SK-N-SH (cell line): ENCODE measurements around the gene METTL14. TPM values are rescaled to one million over a fixed set of nuclear protein-coding genes. Genes with fewer than 3 reads are reported as not detected.
"Not testable (repeated sequence)": the region's sequence is repeated elsewhere in the genome, so short reads cannot be mapped to it uniquely, and the experiment has no call there.

Source experiments
- CTCF ChIA-PET: fragments of 300-600, 350-600 bp; formaldehyde crosslinking; extraction: SDS; loops from one replicate; lab custom pipeline; 2021; lab: Yijun Ruan, JAX
- POLR2A ChIA-PET: fragments of 350-600 bp; sonication (Branson Sonifier 250); formaldehyde crosslinking; extraction: SDS; loops from one replicate; lab custom pipeline; 2020; ENCODE audit warnings: antibody characterized with exemption, inconsistent platforms; lab: Yijun Ruan, JAX
- DNase-seq: peaks from one replicate; pipeline ENCODE4 v3.0.0; 2012
- H2AFZ ChIP-seq: fragments of 200-600 bp; sonication (generic); 2 replicates; pipeline ENCODE4 v1.8.1; 2016; ENCODE audit warnings: antibody characterized with exemption, mild to moderate bottlenecking, low read depth
- H3F3A ChIP-seq: fragments of 200-600 bp; sonication (generic); replicated peaks from 2 replicates; pipeline ENCODE3; 2016; ENCODE audit warnings: antibody characterized with exemption, mild to moderate bottlenecking; ENCODE audit not compliant: insufficient read depth
- H3K27ac ChIP-seq, 2 experiments: fragments of 200-500 bp in 1 of 2; fragments of 200-600 bp in 1 of 2; sonication (Bioruptor generic) in 1 of 2; sonication (generic), shearing (Covaris generic) in 1 of 2; 2 replicates each; pipeline versions ENCODE4 v1.5.1 to v1.6.1; 2014 to 2016; ENCODE audit warnings: low read depth in 2 of 2, inconsistent platforms in 1 of 2, low read length in 1 of 2, mild to moderate bottlenecking in 1 of 2, mixed read lengths in 1 of 2
- H3K27me3 ChIP-seq: fragments of 200-600 bp; sonication (generic), shearing (Covaris generic); 2 replicates; pipeline ENCODE4 v1.6.1; 2016; ENCODE audit warnings: mixed run types; ENCODE audit not compliant: insufficient read depth
- H3K36me3 ChIP-seq, 2 experiments: fragments of 200-500 bp in 1 of 2; fragments of 200-600 bp in 1 of 2; sonication (Bioruptor generic) in 1 of 2; sonication (generic) in 1 of 2; replicated peaks in 1 of 2; 2 replicates each; pipeline versions ENCODE3 to v1.5.1; 2014 to 2016; ENCODE audit warnings: low read length in 1 of 2, mild to moderate bottlenecking in 1 of 2; ENCODE audit not compliant: insufficient read depth in 2 of 2, control insufficient read depth in 1 of 2
- H3K4me1 ChIP-seq, 2 experiments: fragments of 200-500 bp in 1 of 2; fragments of 200-600 bp in 1 of 2; sonication (Bioruptor generic) in 1 of 2; sonication (generic), shearing (Covaris generic) in 1 of 2; 2 replicates each; pipeline versions ENCODE4 v1.5.1 to v1.6.1; 2014 to 2016; ENCODE audit warnings: low read depth in 1 of 2, low read length in 1 of 2, mixed run types in 1 of 2; ENCODE audit not compliant: insufficient read depth in 2 of 2, control insufficient read depth in 1 of 2
- H3K4me2 ChIP-seq: fragments of 200-600 bp; sonication (generic), shearing (Covaris generic); 2 replicates; pipeline ENCODE4 v1.6.1; 2017; ENCODE audit warnings: mixed run types
- H3K4me3 ChIP-seq, 2 experiments: fragments of 200-500 bp in 1 of 2; fragments of 200-600 bp in 1 of 2; sonication (Bioruptor generic) in 1 of 2; sonication (generic), shearing (Covaris generic) in 1 of 2; 2 replicates each; pipeline versions ENCODE4 v1.5.1 to v1.8.1; 2014 to 2016; ENCODE audit warnings: low read depth in 2 of 2, inconsistent platforms in 1 of 2, low read length in 1 of 2, mild to moderate bottlenecking in 1 of 2, mixed read lengths in 1 of 2, moderate library complexity in 1 of 2
- H3K79me2 ChIP-seq: fragments of 200-600 bp; sonication (generic); 2 replicates; pipeline ENCODE4 v1.8.1; 2017; ENCODE audit warnings: mild to moderate bottlenecking; ENCODE audit not compliant: insufficient read depth
- H3K9ac ChIP-seq: fragments of 200-600 bp; sonication (generic); 2 replicates; pipeline ENCODE4 v1.6.1; 2017; ENCODE audit warnings: mixed run types
- H3K9me2 ChIP-seq: fragments of 200-600 bp; sonication (generic); 2 replicates; pipeline ENCODE4 v1.6.1; 2017; ENCODE audit warnings: mixed run types
- H3K9me3 ChIP-seq: fragments of 200-600 bp; sonication (generic); 2 replicates; pipeline ENCODE4 v1.6.1; 2017; ENCODE audit warnings: mixed run types, mild to moderate bottlenecking, moderate library complexity
- H4K20me1 ChIP-seq: fragments of 200-600 bp; sonication (generic); 2 replicates; pipeline ENCODE4 v1.6.1; 2017; ENCODE audit warnings: mild to moderate bottlenecking, mixed run types; ENCODE audit not compliant: insufficient read depth
- CTCF ChIP-seq: fragments of 200-600 bp; sonication (generic); IDR thresholded peaks from 2 replicates; pipeline ENCODE4 v1.6.1; 2017; ENCODE audit warnings: antibody characterized with exemption, mild to moderate bottlenecking, moderate library complexity
- RAD21 ChIP-seq: IDR thresholded peaks from 2 replicates; pipeline ENCODE4 v1.6.1; 2012; ENCODE audit warnings: mild to moderate bottlenecking, low read length
- REST ChIP-seq: IDR thresholded peaks from 2 replicates; pipeline ENCODE4 v1.6.1; 2012; ENCODE audit warnings: mild to moderate bottlenecking, low read depth, low read length, moderate library complexity
- SIN3A ChIP-seq: IDR thresholded peaks from 2 replicates; pipeline ENCODE4 v1.6.1; 2012; ENCODE audit warnings: low read depth, mild to moderate bottlenecking, low read length, moderate library complexity, borderline replicate concordance
- SMC3 ChIP-seq: IDR thresholded peaks from 2 replicates; pipeline ENCODE4 v1.6.1; 2012; ENCODE audit warnings: low read depth, low read length, improper control_type of control experiment
- WGBS: methylation state at CpG from one replicate; pipeline ENCODE4 v1.1.6; 2017; ENCODE audit warnings: low lambda C conversion rate; 5-methylcytosine and 5-hydroxymethylcytosine counted together
- polyA plus RNA-seq, 3 experiments: library from polyadenylated mRNA; depleted of rRNA; stranded (reverse); fragments of >200 nt; gene quantifications; 2 replicates each; pipeline ENCODE4 v1.2.3, GENCODE V29; 2012

Gene METTL14
- polyA plus RNA-seq, 1 of the 3 experiments (the other 2 are of a cell fraction): 11.0 TPM

GRCh38 chr4:118636126-118636525 is 49.1 kb upstream of the METTL14 start:
- H3K4me3 ChIP-seq, H3F3A ChIP-seq, H3K9me2 ChIP-seq, H4K20me1 ChIP-seq, H3K4me2 ChIP-seq, H3K36me3 ChIP-seq, H3K9me3 ChIP-seq, H3K9ac ChIP-seq, H3K4me1 ChIP-seq, H2AFZ ChIP-seq, H3K27me3 ChIP-seq, DNase-seq, H3K27ac ChIP-seq, H3K79me2 ChIP-seq, CTCF ChIA-PET, POLR2A ChIA-PET: not testable (repeated sequence)
- WGBS: no CpG with 5 or more reads among the region's 9 CpGs

- CTCF ChIA-PET: interaction anchor here (0.7 to 1.3 kb wide), 3 partner anchors 29 to 230 kb away, joined by 3 read pairs; no protein-coding TSS in a partner anchor
- H4K20me1 ChIP-seq, H3K27me3 ChIP-seq, H3K4me1 ChIP-seq, POLR2A ChIA-PET, H3F3A ChIP-seq, H3K79me2 ChIP-seq, H3K27ac ChIP-seq, H3K4me2 ChIP-seq, H3K9me3 ChIP-seq, DNase-seq, H3K4me3 ChIP-seq, H3K36me3 ChIP-seq, H2AFZ ChIP-seq, H3K9me2 ChIP-seq, H3K9ac ChIP-seq: not testable (repeated sequence)
- WGBS: 66% methylated on average over 5 of the region's 5 CpGs
- TF ChIP-seq RAD21: peak; percentile 52
- peak; percentile 9; the same call in 1 of the 2 replicates for TF ChIP-seq SMC3
- TF ChIP-seq CTCF: peak; percentile 57
Measured at GRCh38 chr4:118664665-118665064, 20.5 kb upstream of the METTL14 start.

- CTCF ChIA-PET: not testable (repeated sequence)
Measured at GRCh38 chr4:118669220-118669619, 16.0 kb upstream of the METTL14 start.

More at GRCh38 chr4:118669220-118669619, 16.0 kb upstream of the METTL14 start:
- WGBS: 40% methylated on average over 1 of the region's 1 CpG
- H4K20me1 ChIP-seq, H3F3A ChIP-seq, H3K9me3 ChIP-seq, H3K4me1 ChIP-seq, H3K36me3 ChIP-seq, H3K79me2 ChIP-seq, H3K9ac ChIP-seq, H3K4me3 ChIP-seq, H3K4me2 ChIP-seq, H2AFZ ChIP-seq, POLR2A ChIA-PET, DNase-seq, H3K27me3 ChIP-seq: not testable (repeated sequence)
- peak overlapping the region in 1 of 2 experiments; percentile 83; a peak in 2 of 4 replicates for H3K27ac ChIP-seq
- TF ChIP-seq REST (peak; percentile 92), SIN3A (0 out of 2 replicates have a peak, but pooled peaks have one; percentile 25)
- TF ChIP-seq, all 33 proteins: peak for 2; not testable (repeated sequence) for 31
- H3K9me2 ChIP-seq: not testable (repeated sequence)
